Retinal pigment epithelial cell (primary cell): ENCODE results near the gene CLCN4.

ENCODE experiments used
- DNase-seq: peaks from one replicate; pipeline ENCODE4 v3.0.0-alpha.2; 2010; ENCODE audit warnings: low read depth
- H3K4me3 ChIP-seq: 2 replicates; pipeline ENCODE4 v1.5.1; 2011; ENCODE audit warnings: mild to moderate bottlenecking, low read length, control low read depth, moderate library complexity
- CTCF ChIP-seq: conservative IDR thresholded peaks from 2 replicates; pipeline ENCODE4 v1.5.1; 2011; ENCODE audit warnings: low read depth, low read length, control low read depth, inconsistent platforms

CLCN4 gene

GRCh38 chrX:10163031-10163430 is 6.3 kb downstream of the CLCN4 start:
- no peak overlapping the region for H3K4me3 ChIP-seq
- no peak for TF ChIP-seq CTCF
- DNase-seq: no peak

GRCh38 chrX:10164879-10165278 is 8.1 kb downstream of the CLCN4 start:
- DNase-seq: no peak
- H3K4me3 ChIP-seq: no peak overlapping the region
- no peak for TF ChIP-seq CTCF

- H3K4me3 ChIP-seq: no peak overlapping the region
- DNase-seq: no peak
- no peak for TF ChIP-seq CTCF
Observed at GRCh38 chrX:10165580-10166247, 8.9 kb downstream of the CLCN4 start.

GRCh38 chrX:10166248-10166716 is 9.5 kb downstream of the CLCN4 start:
- no peak overlapping the region for H3K4me3 ChIP-seq
- DNase-seq: no peak
- TF ChIP-seq CTCF: no peak

- no peak for TF ChIP-seq CTCF
- H3K4me3 ChIP-seq: no peak overlapping the region
- no peak for DNase-seq
Observed at GRCh38 chrX:10166731-10167151, 10.0 kb downstream of the CLCN4 start.

- H3K4me3 ChIP-seq: no peak overlapping the region
- no peak for TF ChIP-seq CTCF
- DNase-seq: no peak
Observed at GRCh38 chrX:10167573-10167972, 10.8 kb downstream of the CLCN4 start.

GRCh38 chrX:10168226-10168625 is 11.5 kb downstream of the CLCN4 start:
- H3K4me3 ChIP-seq: no peak overlapping the region
- DNase-seq: no peak
- no peak for TF ChIP-seq CTCF
